ENCODE results near the gene METRNL.

- TF ChIP-seq CTCF (conservative IDR thresholded peaks at IDR 0.05) = no peak
- no peak for TF ChIP-seq EZH2 (IDR thresholded peaks at IDR 0.05; ENCODE audit: low read depth)
Measured at GRCh38 chr17:83103943-83104311, 24.5 kb downstream of the METRNL start.

Measured in PC-9 (cell line).